ENCODE data around the gene DDX24. TPM values are rescaled to one million over a fixed set of nuclear protein-coding genes. Genes with fewer than 3 reads are reported as not detected.

Gene DDX24
- total RNA-seq, 1 experiment from 2014 or later = 190 TPM

DNA sequence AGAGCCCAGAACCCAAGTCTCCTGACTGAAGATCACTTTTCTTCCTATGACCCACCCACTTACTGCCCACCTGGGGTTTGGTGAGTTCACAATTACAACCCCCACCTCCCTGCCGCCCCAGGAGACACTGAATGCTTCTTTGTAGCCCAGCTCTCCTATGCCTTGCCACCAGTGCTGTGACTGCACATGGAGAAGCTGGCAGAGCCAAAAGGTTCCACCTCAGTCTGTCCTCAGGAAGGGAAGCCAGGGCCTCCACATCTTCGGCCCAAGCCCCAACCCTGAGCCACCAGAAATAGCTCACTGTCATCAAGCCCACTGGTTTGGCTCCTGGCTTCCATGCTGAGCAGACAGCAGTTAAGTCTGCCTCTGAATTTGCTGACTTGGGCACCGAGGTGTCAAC is 29.2 kb downstream of the DDX24 start:
- no TSS peak for BruUV-seq (replicated peaks)
- no peaks in the 10 kb centered on the region for H3K4me1 Mint-ChIP-seq (ENCODE audit: low read depth, unreplicated experiment)
- peaks cover 81% of the 10 kb centered on the region for H3K36me3 Mint-ChIP-seq (ENCODE audit: insufficient read depth, unreplicated experiment)
- intact Hi-C loops (cut with micrococcal nuclease; ENCODE audit: unreplicated experiment) = loop anchor here (1.0 to 2.0 kb wide), 2 partner anchors 85 to 129 kb away; no protein-coding TSS in a partner anchor
- no peaks in the 10 kb centered on the region for H3K9me3 Mint-ChIP-seq (ENCODE audit: low read depth, unreplicated experiment)
- no peaks in the 10 kb centered on the region for H3K27me3 Mint-ChIP-seq (ENCODE audit: unreplicated experiment)
- H3K4me3 Mint-ChIP-seq (ENCODE audit: low read depth, unreplicated experiment) = no peak overlapping the region
- no peak overlapping the region for H3K27ac Mint-ChIP-seq (ENCODE audit: unreplicated experiment)
- TF ChIP-seq, protein P1, sequence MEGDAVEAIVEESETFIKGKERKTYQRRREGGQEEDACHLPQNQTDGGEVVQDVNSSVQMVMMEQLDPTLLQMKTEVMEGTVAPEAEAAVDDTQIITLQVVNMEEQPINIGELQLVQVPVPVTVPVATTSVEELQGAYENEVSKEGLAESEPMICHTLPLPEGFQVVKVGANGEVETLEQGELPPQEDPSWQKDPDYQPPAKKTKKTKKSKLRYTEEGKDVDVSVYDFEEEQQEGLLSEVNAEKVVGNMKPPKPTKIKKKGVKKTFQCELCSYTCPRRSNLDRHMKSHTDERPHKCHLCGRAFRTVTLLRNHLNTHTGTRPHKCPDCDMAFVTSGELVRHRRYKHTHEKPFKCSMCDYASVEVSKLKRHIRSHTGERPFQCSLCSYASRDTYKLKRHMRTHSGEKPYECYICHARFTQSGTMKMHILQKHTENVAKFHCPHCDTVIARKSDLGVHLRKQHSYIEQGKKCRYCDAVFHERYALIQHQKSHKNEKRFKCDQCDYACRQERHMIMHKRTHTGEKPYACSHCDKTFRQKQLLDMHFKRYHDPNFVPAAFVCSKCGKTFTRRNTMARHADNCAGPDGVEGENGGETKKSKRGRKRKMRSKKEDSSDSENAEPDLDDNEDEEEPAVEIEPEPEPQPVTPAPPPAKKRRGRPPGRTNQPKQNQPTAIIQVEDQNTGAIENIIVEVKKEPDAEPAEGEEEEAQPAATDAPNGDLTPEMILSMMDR (IDR thresholded peaks at IDR 0.05; ENCODE audit: unreplicated experiment) = no peak
- no peak for DNase-seq
- CTCF ChIA-PET = interaction anchor here (1.1 to 2.5 kb wide), 3 partner anchors 23 to 434 kb away, joined by 3 to 16 read pairs (median 4); no protein-coding TSS in a partner anchor

- intact Hi-C loops (cut with micrococcal nuclease; ENCODE audit: unreplicated experiment) = loop anchor here (1.0 to 2.0 kb wide), 2 partner anchors 85 to 130 kb away; no protein-coding TSS in a partner anchor
- no peaks in the 10 kb centered on the region for H3K9me3 Mint-ChIP-seq (ENCODE audit: low read depth, unreplicated experiment)
- TF ChIP-seq, protein P1 (IDR thresholded peaks at IDR 0.05; ENCODE audit: unreplicated experiment) = peak; percentile 26
- H3K4me3 Mint-ChIP-seq (ENCODE audit: low read depth, unreplicated experiment) = no peak overlapping the region
- H3K27ac Mint-ChIP-seq (ENCODE audit: unreplicated experiment) = no peak overlapping the region
- BruUV-seq (replicated peaks) = TSS peak; percentile 57
- DNase-seq = peak; percentile 38
- H3K4me1 Mint-ChIP-seq (ENCODE audit: low read depth, unreplicated experiment) = no peaks in the 10 kb centered on the region
- CTCF ChIA-PET = interaction anchor here (1.1 to 2.5 kb wide), 3 partner anchors 22 to 435 kb away, joined by 3 to 16 read pairs (median 4); no protein-coding TSS in a partner anchor
- no peaks in the 10 kb centered on the region for H3K27me3 Mint-ChIP-seq (ENCODE audit: unreplicated experiment)
- H3K36me3 Mint-ChIP-seq (ENCODE audit: insufficient read depth, unreplicated experiment) = peaks cover 75% of the 10 kb centered on the region
Observed at GRCh38 chr14:94051115-94051514, 29.9 kb downstream of the DDX24 start.

- no TSS peak for BruUV-seq (replicated peaks)
- CTCF ChIA-PET = interaction anchor here (0.5 to 2.5 kb wide), 3 partner anchors 87 to 975 kb away, joined by 3 to 16 read pairs (median 4); no protein-coding TSS in a partner anchor
Observed at GRCh38 chr14:94050231-94050880, 30.6 kb downstream of the DDX24 start.

GRCh38 chr14:94049625-94050023 is 31.4 kb downstream of the DDX24 start:
- DNase-seq = no peak
- no TSS peak for BruUV-seq (replicated peaks)
- H3K27ac Mint-ChIP-seq (ENCODE audit: unreplicated experiment) = no peak overlapping the region
- TF ChIP-seq, protein P1 (IDR thresholded peaks at IDR 0.05; ENCODE audit: unreplicated experiment) = no peak
- H3K27me3 Mint-ChIP-seq (ENCODE audit: unreplicated experiment) = no peaks in the 10 kb centered on the region
- CTCF ChIA-PET = no interaction called here
- H3K36me3 Mint-ChIP-seq (ENCODE audit: insufficient read depth, unreplicated experiment) = peaks cover 68% of the 10 kb centered on the region
- H3K4me1 Mint-ChIP-seq (ENCODE audit: low read depth, unreplicated experiment) = no peaks in the 10 kb centered on the region
- no peaks in the 10 kb centered on the region for H3K9me3 Mint-ChIP-seq (ENCODE audit: low read depth, unreplicated experiment)
- intact Hi-C loops (cut with micrococcal nuclease; ENCODE audit: unreplicated experiment) = loop anchor here (2.0 kb wide), 1 partner anchor 131 kb away; no protein-coding TSS in a partner anchor
- H3K4me3 Mint-ChIP-seq (ENCODE audit: low read depth, unreplicated experiment) = no peak overlapping the region

More at GRCh38 chr14:94050231-94050880, 30.6 kb downstream of the DDX24 start:
- TF ChIP-seq, protein P1 (IDR thresholded peaks at IDR 0.05; ENCODE audit: unreplicated experiment) = no peak
- Mint-ChIP-seq H3K4me1 (ENCODE audit: low read depth, unreplicated experiment) (no peaks in the 10 kb centered on the region), H3K27me3 (ENCODE audit: unreplicated experiment) (no peaks in the 10 kb centered on the region), H3K36me3 (ENCODE audit: insufficient read depth, unreplicated experiment) (peaks cover 68% of the 10 kb centered on the region), H3K9me3 (ENCODE audit: low read depth, unreplicated experiment) (no peaks in the 10 kb centered on the region), H3K27ac (ENCODE audit: unreplicated experiment) (no peak overlapping the region), H3K4me3 (ENCODE audit: low read depth, unreplicated experiment) (no peak overlapping the region)
- intact Hi-C loops (cut with micrococcal nuclease; ENCODE audit: unreplicated experiment) = loop anchor here (2.0 kb wide), 1 partner anchor 130 kb away; no protein-coding TSS in a partner anchor
- DNase-seq = no peak

Data from Calu3 (cell line).